Osteocyte (in vitro differentiated cells): ENCODE data around the gene MTMR12. TPM values are rescaled to one million over a fixed set of nuclear protein-coding genes. Genes with fewer than 3 reads are reported as not detected.
"Not testable (repeated sequence)": the region's sequence is repeated elsewhere in the genome, so short reads cannot be mapped to it uniquely, and the experiment has no call there.

ENCODE experiments used
- DNase-seq: peaks from one replicate; pipeline ENCODE4 v3.0.0; 2021; ENCODE audit warnings: mixed read lengths; ENCODE audit not compliant: unreplicated experiment; ENCODE audit errors: extremely low spot score
- H3K27ac Mint-ChIP-seq: one replicate; pipeline ENCODE4 v1.8.0; 2021; ENCODE audit warnings: mild to moderate bottlenecking, mixed read lengths; ENCODE audit not compliant: unreplicated experiment
- H3K27me3 Mint-ChIP-seq: one replicate; pipeline ENCODE4 v1.8.0; 2021; ENCODE audit warnings: mixed read lengths; ENCODE audit not compliant: unreplicated experiment
- H3K36me3 Mint-ChIP-seq: one replicate; pipeline ENCODE4 v1.8.0; 2021; ENCODE audit warnings: mixed read lengths; ENCODE audit not compliant: unreplicated experiment
- H3K4me1 Mint-ChIP-seq: one replicate; pipeline ENCODE4 v1.8.0; 2021; ENCODE audit warnings: mixed read lengths; ENCODE audit not compliant: unreplicated experiment
- H3K4me3 Mint-ChIP-seq: one replicate; pipeline ENCODE4 v1.8.0; 2021; ENCODE audit warnings: mild to moderate bottlenecking, moderate library complexity, mixed read lengths; ENCODE audit not compliant: unreplicated experiment
- H3K9me3 Mint-ChIP-seq: one replicate; pipeline ENCODE4 v1.8.0; 2021; ENCODE audit warnings: mixed read lengths; ENCODE audit not compliant: unreplicated experiment
- CTCF ChIP-seq: fragments of 200-600 bp; sonication (generic); IDR thresholded peaks from 2 replicates; pipeline ENCODE4 v1.5.0; 2021; ENCODE audit warnings: antibody characterized with exemption, mild to moderate bottlenecking, moderate library complexity
- total RNA-seq: library from RNA; stranded (reverse); gene quantifications from 2 replicates; pipeline ENCODE4 v1.2.1, GENCODE V29; 2021

Gene MTMR12
- total RNA-seq, 1 donor from 2014 or later, result 23.4 TPM

GRCh38 chr5:32291591-32291990 lies 21.1 kb downstream of the MTMR12 start:
- H3K36me3 Mint-ChIP-seq, result peaks cover 27% of the 10 kb centered on the region
- peaks cover 2% of the 10 kb centered on the region for H3K4me1 Mint-ChIP-seq
- H3K9me3 Mint-ChIP-seq, result peaks cover 13% of the 10 kb centered on the region
- TF ChIP-seq CTCF, result no peak
- no peaks in the 10 kb centered on the region for H3K27me3 Mint-ChIP-seq
- no peak overlapping the region for H3K27ac Mint-ChIP-seq
- H3K4me3 Mint-ChIP-seq, result no peak overlapping the region
- no peak for DNase-seq

GRCh38 chr5:32290922-32291321 lies 21.8 kb downstream of the MTMR12 start:
- Mint-ChIP-seq H3K27ac (no peak overlapping the region), H3K4me1 (no peaks in the 10 kb centered on the region), H3K27me3 (no peaks in the 10 kb centered on the region), H3K4me3 (no peak overlapping the region), H3K36me3 (peaks cover 27% of the 10 kb centered on the region), H3K9me3 (peaks cover 13% of the 10 kb centered on the region)
- TF ChIP-seq CTCF, result no peak
- DNase-seq, result no peak

GRCh38 chr5:32290501-32290900 lies 22.2 kb downstream of the MTMR12 start:
- H3K4me3 Mint-ChIP-seq, DNase-seq, H3K27me3 Mint-ChIP-seq, H3K4me1 Mint-ChIP-seq, H3K27ac Mint-ChIP-seq: not testable (repeated sequence)
- H3K36me3 Mint-ChIP-seq, result peaks cover 28% of the 10 kb centered on the region
- H3K9me3 Mint-ChIP-seq, result peaks cover 13% of the 10 kb centered on the region

- not testable (repeated sequence) for H3K4me1 Mint-ChIP-seq, H3K27me3 Mint-ChIP-seq, H3K4me3 Mint-ChIP-seq, H3K27ac Mint-ChIP-seq, DNase-seq
- H3K9me3 Mint-ChIP-seq, result peaks cover 13% of the 10 kb centered on the region
- H3K36me3 Mint-ChIP-seq, result peaks cover 27% of the 10 kb centered on the region
Measured at GRCh38 chr5:32289986-32290385, 22.8 kb downstream of the MTMR12 start.

- not testable (repeated sequence) for H3K4me1 Mint-ChIP-seq, H3K4me3 Mint-ChIP-seq, H3K27ac Mint-ChIP-seq, DNase-seq, H3K27me3 Mint-ChIP-seq
- Mint-ChIP-seq H3K36me3 (peaks cover 17% of the 10 kb centered on the region), H3K9me3 (peaks cover 13% of the 10 kb centered on the region)
Measured at GRCh38 chr5:32288135-32288534, 24.6 kb downstream of the MTMR12 start.

- H3K27me3 Mint-ChIP-seq, H3K4me3 Mint-ChIP-seq, DNase-seq, H3K4me1 Mint-ChIP-seq, H3K27ac Mint-ChIP-seq: not testable (repeated sequence)
- H3K36me3 Mint-ChIP-seq, result peaks cover 11% of the 10 kb centered on the region
- H3K9me3 Mint-ChIP-seq, result peaks cover 13% of the 10 kb centered on the region
Measured at GRCh38 chr5:32287525-32287924, 25.2 kb downstream of the MTMR12 start.

- TF ChIP-seq CTCF, result no peak
- Mint-ChIP-seq H3K36me3 (peaks cover 5% of the 10 kb centered on the region), H3K9me3 (peaks cover 13% of the 10 kb centered on the region), H3K27me3 (no peaks in the 10 kb centered on the region), H3K4me3 (no peak overlapping the region), H3K27ac (no peak overlapping the region), H3K4me1 (peaks cover 3% of the 10 kb centered on the region)
- no peak for DNase-seq
Measured at GRCh38 chr5:32285510-32286138, 27.1 kb downstream of the MTMR12 start.
